HG02588 (cell line): ENCODE data around the gene MRGPRG.
"Not testable (repeated sequence)": the region's sequence is repeated elsewhere in the genome, so short reads cannot be mapped to it uniquely, and the experiment has no call there.

Source experiments
- ATAC-seq: cut with Tn5 transposase; IDR thresholded peaks from one replicate; pipeline ENCODE4 v1.9.1; 2021; ENCODE audit warnings: mild to moderate bottlenecking, moderate library complexity; ENCODE audit not compliant: unreplicated experiment

MRGPRG gene

GRCh38 chr11:3218483-3219280, at the start of gene MRGPRG:
Gene MRGPRG, minus strand, starts transcription at chr11:3218813. Its CDS starts 0 bp downstream, at chr11:3218813.
- no peak for ATAC-seq

- ATAC-seq: not testable (repeated sequence)
Observed at GRCh38 chr11:3262548-3262947, 43.9 kb upstream of the MRGPRG start.

GRCh38 chr11:3261831-3262230, 43.2 kb upstream of the MRGPRG start:
- not testable (repeated sequence) for ATAC-seq

GRCh38 chr11:3257509-3257908, 38.9 kb upstream of the MRGPRG start:
- ATAC-seq: not testable (repeated sequence)

GRCh38 chr11:3255241-3255640, 36.6 kb upstream of the MRGPRG start:
- ATAC-seq: not testable (repeated sequence)

GRCh38 chr11:3254773-3255172, 36.2 kb upstream of the MRGPRG start:
- ATAC-seq: not testable (repeated sequence)

GRCh38 chr11:3245071-3245470, 26.5 kb upstream of the MRGPRG start:
- no peak for ATAC-seq

GRCh38 chr11:3243880-3244279, 25.3 kb upstream of the MRGPRG start:
- no peak for ATAC-seq

GRCh38 chr11:3237119-3237518, 18.5 kb upstream of the MRGPRG start:
- no peak for ATAC-seq

GRCh38 chr11:3234846-3235245, 16.2 kb upstream of the MRGPRG start:
- no peak for ATAC-seq

- ATAC-seq: no peak
Observed at GRCh38 chr11:3232956-3233355, 14.3 kb upstream of the MRGPRG start.

GRCh38 chr11:3231851-3232744, 13.5 kb upstream of the MRGPRG start, which contains the start of gene MRGPRE:
Gene MRGPRE, minus strand, starts transcription at chr11:3232417. Its CDS starts 3,618 bp downstream, at chr11:3228799.
- ATAC-seq: no peak

GRCh38 chr11:3231550-3231850, 12.9 kb upstream of the MRGPRG start:
- ATAC-seq: no peak

GRCh38 chr11:3230636-3231549, 12.3 kb upstream of the MRGPRG start:
- no peak for ATAC-seq

GRCh38 chr11:3229673-3230630, 11.3 kb upstream of the MRGPRG start:
- ATAC-seq: no peak

- ATAC-seq: no peak
Observed at GRCh38 chr11:3228445-3228829, 9.8 kb upstream of the MRGPRG start.

GRCh38 chr11:3227568-3228444, 9.2 kb upstream of the MRGPRG start:
- no peak for ATAC-seq

GRCh38 chr11:3226846-3227567, 8.4 kb upstream of the MRGPRG start:
- no peak for ATAC-seq
